ENCODE results near the gene PSMD7. TPM values are rescaled to one million over a fixed set of nuclear protein-coding genes. Genes with fewer than 3 reads are reported as not detected.

Gene PSMD7
- total and polyA plus RNA-seq, 10 of the 15 experiments (the other 5 are each of a cell fraction or from before 2014, with no cell fraction given) = 64.3 to 199 (median 100) TPM

- H3K79me2 ChIP-seq (ENCODE audit: control insufficient read depth, insufficient read depth, low read length) = no peaks in the 10 kb centered on the region
- no peak overlapping the region for H3K27ac ChIP-seq (ENCODE audit: control insufficient read depth, insufficient read depth)
- H3K4me3 ChIP-seq = no peak overlapping the region
- H2AFZ ChIP-seq (ENCODE audit: control insufficient read depth, low read depth, low read length) = no peak overlapping the region
- H3K36me3 ChIP-seq (ENCODE audit: control insufficient read depth in 2 of 2, insufficient read depth in 2 of 2, low read length in 1 of 2) = no peaks in the 10 kb centered on the region
- no peaks in the 10 kb centered on the region for H3K27me3 ChIP-seq (replicated peaks in 1 of 2; ENCODE audit: control insufficient read depth in 2 of 2, insufficient read depth in 2 of 2, low read length in 1 of 2)
- H3K9ac ChIP-seq (ENCODE audit: control insufficient read depth, insufficient read depth, low read length) = no peak overlapping the region
- H4K20me1 ChIP-seq (ENCODE audit: control insufficient read depth, insufficient read depth) = no peaks in the 10 kb centered on the region
- no TSS peak for BruUV-seq (replicated peaks)
- ATAC-seq (no peak), FAIRE-seq (no peak), DNase-seq (ENCODE audit: low read depth, low spot score) (no peak)
- POLR2A ChIA-PET = no interaction called here
- no peaks in the 10 kb centered on the region for H3K9me3 ChIP-seq (replicated peaks; ENCODE audit: control insufficient read depth, insufficient read depth, low read length)
- 4% methylated on average over 1 of the region's 1 CpG for WGBS (ENCODE audit: insufficient coverage, insufficient replicate concordance, low lambda C conversion rate, missing lambda C conversion rate)
- SMC1A ChIA-PET (ENCODE audit: uncharacterized antibody, unreplicated experiment) = interaction anchor here (0.7 kb wide), 1 partner anchor 11 kb away, joined by 4 read pairs; no protein-coding TSS in a partner anchor
- intact Hi-C loops (cut with micrococcal nuclease; ENCODE audit: unreplicated experiment) (no loop called here), in situ Hi-C loops (cut with MboI) (no loop called here)
- no peaks in the 10 kb centered on the region for H3K4me1 ChIP-seq (ENCODE audit: control insufficient read depth, insufficient read depth, low read length)
- RAD21 ChIA-PET (ENCODE audit: unreplicated experiment) = no interaction called here
- TF ChIP-seq ZNF687 (IDR thresholded peaks at IDR 0.05) = no peak
- TF ChIP-seq MEF2A (IDR thresholded peaks at IDR 0.05; ENCODE audit: insufficient read depth, low read depth, low read length) = no peak
- TF ChIP-seq SRF (IDR thresholded peaks at IDR 0.05; ENCODE audit: low read depth in 2 of 2, low read length in 2 of 2) = no peak
- TF ChIP-seq NFYB (IDR thresholded peaks at IDR 0.05; ENCODE audit: insufficient read depth, low read depth, low read length) = no peak
- no peak for TF ChIP-seq NR2C2 (IDR thresholded peaks at IDR 0.05; ENCODE audit: borderline replicate concordance, control insufficient read depth, insufficient read length, low read depth)
- TF ChIP-seq TBL1XR1 (IDR thresholded peaks at IDR 0.05; ENCODE audit: low read depth, low read length) = no peak
- no peak for TF ChIP-seq CBX3 (IDR thresholded peaks at IDR 0.05; ENCODE audit: borderline replicate concordance, low read depth)
- no peak for TF ChIP-seq RBBP5 (conservative IDR thresholded peaks at IDR 0.05)
- TF ChIP-seq ZNF274 (IDR thresholded peaks at IDR 0.05; ENCODE audit: insufficient read depth, insufficient read length) = no peak
- no peak overlapping the region for H3K4me2 ChIP-seq (ENCODE audit: control insufficient read depth, insufficient read depth)
- CTCF ChIA-PET = no interaction called here
These were observed 46.8 kb upstream of the PSMD7 start for GRCh38 chr16:74249846-74250245.
